Activated T-helper 1 cell treated with anti-CD3 and anti-CD28 coated beads, Interleukin-2, amount 50 U/mL, for 16 hours (primary cell): ENCODE results near the gene SLC4A1AP.
A peak's percentile ranks its signal among the peaks of the same experiment; 100 is the strongest.
"Not testable (repeated sequence)": the region's sequence is repeated elsewhere in the genome, so short reads cannot be mapped to it uniquely, and the experiment has no call there.

Experiments
- DNase-seq, 2 donors: peaks; one replicate each; pipeline ENCODE4 v3.0.0-alpha.2; 2020; ENCODE audit warnings: low read depth in 1 of 2, low spot score in 1 of 2

The SLC4A1AP gene

DNA sequence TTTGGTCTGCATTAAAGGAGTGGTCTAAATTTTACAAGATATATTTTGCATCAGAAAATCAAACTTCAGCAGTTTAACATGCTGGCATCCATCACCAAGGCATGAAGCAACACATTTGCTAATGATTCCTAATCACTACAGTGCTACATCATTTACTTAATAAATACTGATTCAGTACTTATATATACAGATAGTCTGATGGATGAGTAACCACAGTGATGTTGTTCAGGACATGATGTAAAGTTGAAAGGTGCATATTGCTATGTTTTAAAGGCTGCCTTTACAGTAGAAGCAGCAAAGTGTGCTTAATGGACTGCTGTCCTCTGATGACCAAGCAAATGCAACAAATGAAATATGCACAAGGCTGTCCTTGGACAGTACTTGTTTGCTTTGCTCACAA is 11.3 kb upstream of the SLC4A1AP start:
- DNase-seq, result no peak

DNA sequence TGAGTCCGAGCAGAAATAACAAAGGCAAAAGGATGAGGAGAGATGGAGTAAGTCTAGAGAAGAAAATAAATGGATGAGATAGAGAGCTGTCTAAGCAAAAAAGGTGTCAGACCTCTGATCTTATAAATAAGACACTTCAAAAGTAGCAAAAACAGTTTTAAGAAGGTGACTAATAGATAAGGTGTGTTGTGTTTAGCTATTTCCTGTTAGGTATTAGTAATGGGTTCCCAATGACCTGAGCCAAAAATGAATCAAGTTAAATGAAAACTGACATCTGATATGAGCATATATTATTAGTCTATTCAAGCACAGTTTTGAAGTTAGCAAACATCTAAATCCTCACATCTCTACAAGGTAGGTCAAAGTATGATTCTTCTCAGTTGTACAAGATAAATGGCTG is 10.9 kb upstream of the SLC4A1AP start:
- DNase-seq, result no peak

DNA sequence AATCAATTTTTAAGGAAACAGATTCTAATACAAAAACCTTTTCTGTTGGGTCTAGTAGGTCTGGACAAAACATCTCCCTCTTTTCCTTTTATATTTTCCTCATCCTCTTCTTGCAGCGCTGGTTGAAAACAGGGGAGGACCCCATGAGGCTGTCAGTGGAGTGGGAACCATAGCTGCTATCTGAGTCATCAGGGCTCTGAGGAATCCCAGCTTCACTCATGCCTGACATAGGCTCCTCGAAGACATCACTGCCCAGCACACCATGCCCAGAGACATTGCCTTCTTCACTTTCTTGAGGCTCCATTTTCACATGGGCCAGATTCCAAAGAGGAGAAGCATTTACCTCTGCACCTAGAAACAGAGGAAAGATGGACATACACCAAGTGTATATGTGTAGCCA is 10.3 kb upstream of the SLC4A1AP start:
- DNase-seq, result no peak

DNA sequence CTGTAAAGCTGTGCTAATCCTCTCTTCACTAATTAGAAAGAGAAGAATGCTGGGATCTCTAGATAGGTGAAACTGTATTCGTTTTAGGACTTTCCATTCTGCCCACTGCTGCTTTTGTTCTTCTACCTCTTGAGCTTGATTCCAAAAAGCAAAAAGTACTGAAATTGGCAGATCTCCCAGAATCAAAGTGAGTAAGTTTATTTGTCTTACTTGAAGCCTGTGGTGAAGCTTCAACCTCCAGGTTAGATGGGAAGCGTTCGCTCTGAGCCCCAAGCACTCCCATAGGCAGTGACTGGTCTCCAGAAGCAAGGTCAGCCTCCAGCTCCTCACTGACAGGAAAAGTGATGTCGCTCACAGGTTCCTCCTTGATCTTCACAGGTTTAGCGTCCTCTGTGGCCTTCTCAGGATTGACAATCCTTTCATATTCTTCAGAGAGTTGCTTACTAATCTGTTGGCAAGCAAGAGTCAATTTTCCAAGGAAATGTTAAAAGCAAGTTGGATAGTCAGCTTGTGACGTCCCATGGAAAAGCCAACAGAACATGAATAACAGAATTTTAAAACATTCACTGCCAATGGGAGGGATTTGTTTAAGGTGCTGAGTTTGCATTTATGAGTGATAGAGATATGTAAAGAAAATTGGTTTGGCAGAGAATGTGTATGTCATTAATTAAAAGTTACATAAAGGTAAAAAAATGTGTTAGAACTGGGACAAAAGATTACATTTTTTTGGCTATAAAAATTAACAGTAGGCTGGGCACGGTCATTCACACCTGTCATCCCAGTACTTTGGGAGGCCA is 8.3 kb upstream of the SLC4A1AP start:
- no peak for DNase-seq

DNA sequence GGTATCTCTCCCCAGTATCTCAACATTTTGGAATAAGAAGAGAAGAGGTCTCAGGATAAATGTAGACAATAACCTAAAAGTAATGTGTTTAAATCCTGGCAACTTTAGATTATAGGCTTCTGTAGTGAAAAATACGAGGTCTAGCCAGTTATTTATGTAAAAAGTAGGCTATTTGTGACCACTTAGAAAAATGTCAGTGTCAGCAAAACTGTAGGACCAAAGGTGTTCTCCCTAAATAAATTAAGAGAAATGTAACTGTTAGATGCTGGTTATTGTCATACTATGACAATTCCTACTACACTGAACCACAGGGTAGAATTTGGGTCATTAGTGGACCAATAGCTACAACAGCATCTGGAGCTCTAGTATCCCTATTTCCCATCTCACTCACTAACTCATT is 2.3 kb upstream of the SLC4A1AP start:
- DNase-seq, result no peak

DNA sequence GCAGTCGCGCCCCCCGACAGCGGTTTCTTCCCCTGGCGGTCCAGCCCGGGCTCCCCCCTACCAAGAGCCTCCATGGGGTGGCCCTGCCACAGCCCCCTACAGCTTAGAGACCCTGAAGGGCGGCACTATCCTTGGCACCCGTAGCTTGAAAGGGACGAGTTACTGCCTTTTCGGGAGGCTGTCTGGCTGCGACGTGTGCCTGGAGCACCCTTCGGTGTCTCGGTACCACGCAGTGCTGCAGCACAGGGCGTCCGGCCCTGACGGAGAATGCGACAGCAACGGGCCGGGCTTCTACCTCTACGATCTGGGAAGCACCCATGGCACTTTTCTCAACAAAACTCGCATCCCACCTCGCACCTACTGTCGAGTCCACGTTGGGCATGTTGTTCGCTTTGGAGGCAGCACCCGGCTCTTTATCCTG is 475 bp downstream of the SLC4A1AP start:
- DNase-seq, result no peak

DNA sequence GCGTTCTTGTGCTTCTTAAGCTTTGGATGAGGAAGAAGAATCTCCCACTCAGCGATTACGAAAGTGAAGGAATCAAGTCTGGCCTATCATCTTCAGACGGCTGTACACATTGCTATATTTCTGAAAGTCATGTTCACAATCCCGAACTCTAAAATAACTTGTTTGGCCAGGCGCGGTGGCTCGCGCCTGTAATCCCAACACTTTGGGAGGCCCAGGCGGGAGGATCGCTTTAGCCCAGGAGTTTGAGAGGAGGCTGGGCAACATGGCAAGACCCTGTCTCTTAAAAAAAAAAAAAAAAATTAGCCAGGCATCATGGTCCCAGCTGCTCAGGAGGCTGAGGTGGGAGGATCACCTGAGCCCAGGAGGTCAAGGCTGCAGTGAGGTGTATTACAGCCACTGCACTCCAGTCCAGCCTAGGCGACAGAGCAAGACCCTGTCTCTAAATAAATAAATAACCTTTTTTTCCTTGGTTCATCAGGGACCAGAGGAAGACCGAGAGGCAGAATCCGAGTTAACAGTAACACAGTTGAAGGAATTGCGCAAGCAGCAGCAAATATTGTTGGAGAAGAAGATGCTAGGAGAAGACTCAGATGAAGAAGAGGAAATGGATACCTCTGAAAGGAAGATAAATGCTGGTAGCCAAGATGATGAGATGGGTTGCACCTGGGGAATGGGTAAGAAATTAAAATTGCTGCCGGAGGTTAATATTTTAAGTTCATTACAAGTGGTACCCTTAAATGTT is 1.1 kb downstream of the SLC4A1AP start:
- DNase-seq, result no peak

DNA sequence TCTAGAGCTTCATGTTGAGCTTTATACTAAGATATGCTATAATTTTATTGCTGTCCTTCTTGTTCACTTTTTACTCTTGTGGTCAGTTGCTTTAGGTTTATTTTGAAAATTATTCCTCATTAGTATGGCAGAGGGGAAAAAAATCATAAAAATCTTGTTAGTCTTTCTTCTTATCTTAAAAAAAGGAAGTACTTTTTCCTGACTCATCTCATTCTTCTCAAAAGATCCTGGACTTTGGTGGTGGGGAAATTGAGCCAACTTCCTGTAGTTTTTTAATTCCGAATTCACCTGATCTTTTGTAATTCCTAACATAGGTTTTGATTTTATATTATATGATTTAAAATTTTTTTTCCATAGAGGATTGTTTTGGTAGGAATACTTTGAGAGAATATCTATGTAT is 3.8 kb downstream of the SLC4A1AP start:
- no peak for DNase-seq

DNA sequence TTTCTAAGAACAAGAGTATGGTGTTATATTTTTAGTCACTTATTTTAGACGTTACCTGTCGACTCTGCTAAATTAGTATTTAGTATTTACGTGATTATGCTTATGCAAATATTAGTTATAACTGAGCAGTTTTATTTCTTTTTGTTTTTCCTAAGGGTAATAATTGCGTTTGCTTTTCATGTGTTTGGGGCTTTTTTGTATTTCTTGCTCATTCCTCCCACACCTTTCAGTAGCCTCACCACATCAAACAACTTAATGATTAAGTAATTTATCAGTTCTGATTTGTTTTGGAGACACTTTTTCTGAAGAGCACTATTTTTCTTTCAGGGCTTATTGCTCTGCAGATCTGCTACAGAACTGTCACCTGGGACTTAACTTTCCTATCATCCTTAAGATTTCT is 7.5 kb downstream of the SLC4A1AP start:
- no peak for DNase-seq

DNA sequence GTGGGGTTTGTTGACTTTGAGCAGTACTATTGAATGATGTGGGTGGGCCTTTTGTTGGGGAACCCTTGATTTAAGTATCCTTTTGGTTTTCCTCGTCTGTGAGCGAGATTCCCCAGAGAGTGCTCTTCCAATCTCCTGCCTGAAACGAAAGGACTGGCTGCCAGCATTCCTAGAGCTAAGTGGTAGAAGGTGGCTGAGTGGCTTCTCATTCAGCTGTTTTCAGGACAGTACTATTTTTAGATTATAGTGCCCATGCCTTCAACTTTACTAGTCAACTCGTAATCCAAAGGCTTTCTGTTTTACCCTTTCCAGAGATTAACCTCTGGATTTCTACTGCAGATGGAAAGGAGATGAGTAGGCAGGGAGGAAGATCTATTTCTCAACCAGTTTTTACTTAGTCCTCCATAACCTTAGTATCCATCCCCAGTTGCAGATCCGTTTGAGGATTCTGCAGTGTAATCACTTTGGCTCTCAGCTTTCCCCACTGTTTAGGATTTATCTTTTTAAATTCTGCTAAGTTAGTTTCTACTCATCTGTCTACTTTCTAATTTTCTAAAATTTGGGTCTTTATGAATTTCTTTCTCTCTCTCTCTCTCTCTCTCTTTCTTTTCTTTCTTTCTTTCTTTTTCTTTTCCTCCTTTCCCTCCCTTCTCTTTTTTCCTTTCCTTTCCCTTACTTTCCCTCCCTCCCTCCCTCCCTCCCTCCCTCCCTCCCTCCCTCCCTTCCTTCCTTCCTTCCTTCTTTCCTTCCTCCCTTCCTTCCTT is 9.2 kb downstream of the SLC4A1AP start:
- DNase-seq, result no peak

DNA sequence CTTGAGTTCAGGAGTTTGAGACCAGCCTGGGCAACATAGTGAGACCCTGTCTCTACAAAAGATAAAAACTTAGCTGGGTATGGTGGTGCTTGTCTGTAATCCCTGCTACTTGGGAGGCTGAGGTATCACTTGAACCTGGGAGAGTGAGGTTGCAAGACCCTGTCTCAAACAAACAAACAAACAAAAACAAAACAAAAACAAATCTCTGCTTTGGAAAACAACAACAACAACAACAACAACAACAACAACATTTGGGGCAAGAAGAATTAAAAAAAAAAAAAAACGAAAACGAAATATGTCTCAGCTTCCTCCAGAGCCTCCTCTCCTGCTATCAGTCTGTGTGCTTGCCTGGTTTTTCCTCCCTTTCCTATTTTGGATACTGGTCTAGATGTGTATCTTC is 16.9 kb downstream of the SLC4A1AP start:
- no peak for DNase-seq

DNA sequence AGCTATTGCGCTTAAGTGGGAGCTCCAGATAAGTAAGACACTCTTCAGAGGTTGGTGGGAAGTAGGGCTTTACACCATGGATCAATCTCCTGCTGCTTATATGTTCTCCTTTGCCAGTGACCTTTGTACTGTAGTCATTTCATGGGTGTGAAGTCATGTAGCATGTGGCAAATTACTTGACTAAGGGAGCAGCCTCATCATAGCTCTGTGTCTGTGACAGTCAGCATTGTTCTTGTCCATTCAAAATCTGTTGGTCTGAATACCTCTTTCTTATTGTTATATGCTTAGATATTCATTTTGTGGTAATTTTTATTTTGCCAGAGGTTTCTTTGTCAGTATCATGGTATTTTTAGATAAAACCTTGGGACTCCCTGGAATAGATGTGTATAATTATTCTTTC is 18.2 kb downstream of the SLC4A1AP start:
- no peak for DNase-seq

DNA sequence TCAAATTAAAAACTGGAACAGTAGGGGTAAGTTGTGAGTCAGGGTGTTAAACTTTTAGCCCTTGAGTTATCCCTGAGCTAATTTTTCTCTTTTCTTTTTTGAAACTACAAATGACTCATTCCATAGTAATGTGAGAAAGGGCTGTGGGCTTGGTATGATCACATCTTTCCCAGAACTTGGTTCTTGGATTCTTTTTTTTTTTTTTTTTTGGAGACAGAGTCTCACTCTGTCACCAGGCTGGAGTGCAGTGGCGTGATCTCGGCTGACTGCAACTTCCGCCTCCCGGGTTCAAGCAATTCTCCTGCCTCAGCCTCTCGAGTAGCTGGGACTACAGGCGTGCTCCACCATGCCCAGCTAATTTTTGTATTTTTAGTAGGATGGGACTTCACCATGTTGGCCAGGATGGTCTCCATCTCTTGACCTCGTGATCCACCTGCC is 18.7 kb downstream of the SLC4A1AP start:
- not testable (repeated sequence) for DNase-seq

DNA sequence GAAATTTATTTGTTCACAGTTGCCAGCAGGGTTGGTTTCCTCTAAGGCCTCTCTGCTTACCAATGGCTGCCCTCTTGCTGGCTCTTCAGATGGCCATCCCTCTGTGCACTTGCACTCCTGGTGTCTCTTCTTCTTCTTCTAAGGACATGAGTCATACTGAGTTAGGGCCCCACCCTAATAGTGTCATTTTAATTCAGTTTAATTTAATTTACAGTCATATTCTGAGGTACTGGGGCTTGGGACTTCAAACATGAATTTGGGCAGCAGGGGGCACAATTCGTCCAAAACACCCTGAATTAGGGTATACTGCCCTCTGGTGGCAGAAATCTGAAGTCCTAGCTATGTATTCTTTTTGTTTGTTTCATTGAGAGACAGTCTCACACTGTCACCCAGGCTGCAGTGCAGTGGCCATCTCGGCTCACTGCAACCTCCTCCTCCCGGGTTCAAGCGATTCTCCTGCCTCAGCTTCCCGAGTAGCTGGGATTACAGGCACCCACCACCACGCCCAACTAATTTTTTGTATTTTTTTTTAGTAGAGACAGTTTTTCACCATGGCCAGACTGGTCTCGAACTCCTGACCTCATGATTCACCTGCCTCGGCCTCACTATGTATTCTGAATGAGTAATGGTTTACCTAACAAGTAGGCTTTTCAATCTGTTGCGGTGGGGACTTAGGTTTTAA is 19.8 kb downstream of the SLC4A1AP start:
- DNase-seq, result peak; percentile 59 to 73

DNA sequence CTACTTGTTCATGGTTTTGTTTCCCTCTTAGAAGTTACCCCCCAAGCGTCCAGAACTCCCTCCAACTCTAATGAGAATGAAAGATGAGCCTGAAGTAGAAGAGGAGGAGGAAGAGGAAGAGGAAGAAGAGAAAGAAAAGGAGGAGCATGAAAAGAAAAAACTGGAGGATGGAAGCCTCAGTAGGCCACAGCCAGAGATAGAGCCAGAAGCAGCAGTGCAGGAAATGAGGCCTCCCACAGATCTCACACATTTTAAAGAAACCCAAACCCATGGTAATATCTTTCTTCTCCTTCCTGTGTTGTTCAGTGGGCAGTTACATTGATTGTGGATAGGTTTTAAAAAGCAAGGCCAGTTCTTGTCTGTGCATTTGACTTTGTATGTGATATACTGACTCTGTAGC is 21.3 kb downstream of the SLC4A1AP start:
- DNase-seq, result not testable (repeated sequence)

DNA sequence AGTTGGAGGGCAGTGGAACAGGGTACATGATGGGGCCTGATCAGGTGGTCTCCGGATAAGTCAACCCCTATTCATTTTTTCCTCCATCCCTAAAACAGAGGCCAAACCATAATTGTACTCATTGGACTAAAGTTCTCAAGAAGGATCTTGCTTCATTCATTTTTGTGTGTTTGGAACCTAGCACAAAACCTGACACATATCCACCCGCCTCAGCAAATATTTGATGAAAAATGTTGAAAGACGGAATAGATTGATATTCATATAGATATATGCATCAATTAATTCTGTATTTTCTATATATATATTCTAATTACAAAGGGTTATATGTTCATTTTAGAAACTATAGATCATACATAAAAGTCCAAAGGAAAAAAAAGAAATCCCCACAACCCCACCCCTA is 21.9 kb downstream of the SLC4A1AP start:
- DNase-seq, result no peak

DNA sequence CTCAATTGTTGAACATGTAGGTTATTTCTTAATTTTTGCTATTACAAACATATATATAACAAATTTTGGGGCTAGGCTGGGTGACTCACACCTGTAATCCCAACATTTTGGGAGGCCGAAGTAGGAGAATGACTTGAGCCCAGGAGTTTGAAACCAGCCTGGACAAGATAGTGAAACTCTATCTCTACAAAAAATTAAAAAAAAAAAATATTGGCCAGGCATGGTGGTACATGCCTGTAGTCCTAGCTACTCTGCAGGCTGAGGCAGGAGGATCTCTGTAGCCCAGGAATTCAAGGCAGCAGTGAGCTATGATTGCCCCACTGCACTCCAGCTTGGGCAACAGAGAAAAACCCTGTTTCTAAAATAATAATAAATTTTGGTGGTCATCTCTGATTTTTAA is 23.5 kb downstream of the SLC4A1AP start:
- no peak for DNase-seq

DNA sequence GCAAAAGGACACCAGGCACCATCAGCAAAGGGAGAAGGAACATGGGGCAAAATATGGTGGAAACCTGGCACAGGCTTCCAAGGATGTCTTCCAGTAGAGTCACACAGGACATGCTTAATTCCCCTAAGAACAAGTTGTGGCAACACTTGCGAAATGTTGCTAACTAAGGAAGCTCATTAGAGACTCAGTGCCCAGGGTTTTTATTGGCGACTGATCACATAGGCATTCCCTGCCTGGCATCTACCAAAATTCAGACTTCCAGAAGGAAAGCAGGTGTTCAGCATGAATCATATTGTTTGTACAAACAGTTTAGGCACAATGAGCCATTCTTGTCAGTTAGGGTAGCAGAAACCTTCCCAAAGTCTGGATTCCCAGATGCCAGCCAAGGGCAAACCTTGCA is 25.7 kb downstream of the SLC4A1AP start:
- DNase-seq, result no peak

DNA sequence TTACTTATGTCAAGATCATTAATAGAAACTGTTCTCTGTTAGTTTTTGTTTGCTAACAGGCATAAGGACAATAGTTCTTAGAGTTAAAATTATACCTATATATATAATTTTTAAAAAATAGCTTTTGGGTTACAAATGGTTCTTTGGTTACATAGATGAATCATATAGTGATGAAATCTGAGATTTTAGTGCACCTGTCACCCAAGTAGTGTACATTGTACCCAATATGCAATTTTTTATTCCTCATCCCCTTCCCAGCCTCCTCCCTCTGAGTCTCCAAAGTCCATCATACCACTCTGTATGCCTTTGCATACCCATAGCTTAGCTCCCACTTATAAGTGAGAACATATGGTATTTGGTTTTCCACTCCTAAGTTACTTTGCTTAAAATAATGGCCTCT is 26.4 kb downstream of the SLC4A1AP start:
- DNase-seq, result no peak

DNA sequence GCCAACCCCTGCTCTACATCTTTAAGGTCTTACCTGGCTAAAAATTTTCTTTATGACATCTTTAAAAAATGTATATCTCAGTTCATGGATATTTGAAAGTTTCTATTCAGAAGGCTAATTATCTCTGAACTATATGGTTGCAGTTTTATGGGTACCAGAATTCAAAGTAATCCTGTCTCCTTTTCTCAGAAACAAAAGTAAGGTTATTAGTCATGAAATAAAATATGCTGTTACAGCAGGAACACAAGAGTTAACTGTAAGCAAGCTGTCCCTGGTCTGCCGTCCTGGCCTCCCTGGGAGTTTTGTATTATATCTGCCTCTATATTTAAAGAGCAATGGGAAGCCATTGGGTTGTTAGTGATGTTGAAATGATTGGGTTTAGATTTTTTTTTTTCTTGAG is 34.0 kb downstream of the SLC4A1AP start:
- no peak for DNase-seq

DNA sequence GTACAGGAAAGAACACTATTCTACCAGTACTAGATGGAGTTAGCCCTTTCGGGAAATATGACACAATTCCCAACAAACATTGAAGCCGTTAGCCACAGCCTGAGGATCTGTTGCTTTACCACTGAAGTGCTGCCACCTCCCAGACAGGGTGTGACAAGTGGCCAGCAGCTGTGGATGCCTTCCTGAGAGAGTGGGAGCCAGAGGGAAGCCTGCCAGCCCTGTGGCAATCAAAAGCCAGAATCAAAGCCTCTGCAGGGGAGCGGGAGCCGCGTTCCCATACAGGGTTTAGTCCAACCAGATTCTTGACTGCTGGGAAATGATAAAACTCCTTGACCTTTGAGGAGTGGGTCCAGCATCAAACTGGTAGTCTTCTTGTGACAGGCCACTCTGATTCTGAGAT is 38.0 kb downstream of the SLC4A1AP start:
- no peak for DNase-seq
